Upper lobe of left lung (tissue), 6 donors: Measurements from ENCODE around the gene ACE2. TPM values are rescaled to one million over a fixed set of nuclear protein-coding genes. Genes with fewer than 3 reads are reported as not detected.
A peak's percentile ranks its signal among the peaks of the same experiment; 100 is the strongest.
"Not testable (repeated sequence)": the region's sequence is repeated elsewhere in the genome, so short reads cannot be mapped to it uniquely, and the experiment has no call there.

Source experiments
- ATAC-seq, 2 donors: fragments of 200-7000 bp; cut with Tn5 transposase; one replicate each; pipeline ENCODE4 v1.9.1; 2022; ENCODE audit warnings: mild to moderate bottlenecking in 2 of 2, moderate library complexity in 2 of 2; ENCODE audit not compliant: low FRiP score in 2 of 2
- DNase-seq, 2 donors: peaks; one replicate each; pipeline ENCODE4 v3.0.0-alpha.2; 2019 to 2020
- H3K27ac ChIP-seq, 4 donors: fragments of 200-600 bp; sonication (generic); one replicate each; pipeline ENCODE4 v1.5.1; 2016 to 2019
- H3K27me3 ChIP-seq, 4 donors: fragments of 200-600 bp; sonication (generic); one replicate each; pipeline ENCODE4 v1.5.1; 2017 to 2019
- H3K36me3 ChIP-seq, 4 donors: fragments of 200-600 bp; sonication (generic); one replicate each; pipeline ENCODE4 v1.5.1; 2016 to 2019
- H3K4me1 ChIP-seq, 4 donors: fragments of 200-600 bp; sonication (generic); one replicate each; pipeline ENCODE4 v1.5.1; 2018 to 2019
- H3K4me3 ChIP-seq, 4 donors: fragments of 200-600 bp; sonication (generic); one replicate each; pipeline ENCODE4 v1.5.1; 2017 to 2019; ENCODE audit warnings: mild to moderate bottlenecking in 2 of 4, moderate library complexity in 1 of 4
- H3K9me3 ChIP-seq, 4 donors: fragments of 200-600 bp; sonication (generic); one replicate each; pipeline ENCODE4 v1.5.1; 2018 to 2019
- CTCF ChIP-seq, 6 experiments: fragments of 450-650 bp in 4 of 6; fragments of 200-600 bp in 2 of 6; sonication (generic) in 2 of 6; IDR thresholded peaks; one replicate each; pipeline ENCODE4 v1.5.1; 2016 to 2019; ENCODE audit warnings: antibody characterized with exemption in 6 of 6
- EP300 ChIP-seq, 4 donors: sonication (generic); formaldehyde crosslinking; IDR thresholded peaks; one replicate each; pipeline ENCODE4 v1.5.1; 2017; ENCODE audit warnings: antibody characterized with exemption in 4 of 4, control low read depth in 2 of 4
- POLR2A ChIP-seq, 4 donors: fragments of 450-650 bp; IDR thresholded peaks; one replicate each; pipeline ENCODE4 v1.5.1; 2016 to 2017; ENCODE audit warnings: antibody characterized with exemption in 4 of 4, mild to moderate bottlenecking in 2 of 4
- POLR2AphosphoS5 ChIP-seq, 2 donors: sonication (generic); formaldehyde crosslinking; IDR thresholded peaks; one replicate each; pipeline ENCODE4 v1.5.1; 2017; ENCODE audit warnings: antibody characterized with exemption in 2 of 2
- WGBS, 2 donors: methylation state at CpG; one replicate each; pipeline ENCODE4 v1.1.5; 2017 to 2018; 5-methylcytosine and 5-hydroxymethylcytosine counted together
- total RNA-seq, 6 donors: library from RNA; depleted of rRNA in 4 of 6; stranded (reverse); fragments of >200 nt in 4 of 6; gene quantifications; one replicate each; pipeline versions ENCODE4 v1.1.0 to v1.2.1, GENCODE V29; 2016 to 2021
- donor health status: DM: no; HTN: no; CAD: no; lungs with moderate emphysema.
- donor health status: DM: no; HTN: yes; CAD: no; lungs with severe emphysema.

The ACE2 gene
- 1 to 10 TPM in 5 of 6 donors, not detected in 1; 1.6 to 4.1 (median 2.7) TPM for total RNA-seq

- Histone ChIP-seq H3K9me3 (no peaks in the 10 kb centered on the region), H3K4me1 (no peaks in the 10 kb centered on the region), H3K36me3 (no peaks in the 10 kb centered on the region), H3K4me3 (no peak within 1 kb of the TSS), H3K27ac (peak within 1 kb of the TSS in 1 of 4 donors; percentile 22), H3K27me3 (no peaks in the 10 kb centered on the region)
- 69 to 74% methylated on average over 4 of the region's 4 CpGs for WGBS, 2 donors
- no peak for TF ChIP-seq EP300 (IDR thresholded peaks at IDR 0.05)
- no peak for DNase-seq
- ATAC-seq: no peak
Measured at GRCh38 chrX:15600745-15601144, at the start of gene ACE2. ACE2 (minus strand) TSS chrX:15600960; CDS start chrX:15600911, 49 bp downstream.

- DNase-seq, H3K4me3 ChIP-seq, H3K36me3 ChIP-seq, H3K27ac ChIP-seq, H3K4me1 ChIP-seq, H3K27me3 ChIP-seq, H3K9me3 ChIP-seq: not testable (repeated sequence)
- WGBS, 2 donors: no CpG with 5 or more reads among the region's 5 CpGs
- peak in 1 of 2 donors; percentile 49 for ATAC-seq
Measured at GRCh38 chrX:15647510-15647909, 46.8 kb upstream of the ACE2 start.

GRCh38 chrX:15646543-15646942, 45.8 kb upstream of the ACE2 start:
- no peaks in the 10 kb centered on the region for H3K36me3 ChIP-seq
- 96% methylated on average over 26 of the region's 27 CpGs; no CpG with 5 or more reads in 1 of the 2 donors for WGBS, 2 donors
- H3K4me3 ChIP-seq: no peak overlapping the region
- no peak for TF ChIP-seq POLR2A (IDR thresholded peaks at IDR 0.05)
- TF ChIP-seq POLR2AphosphoS5 (IDR thresholded peaks at IDR 0.05): no peak
- no peak for TF ChIP-seq CTCF (IDR thresholded peaks at IDR 0.05)
- no peak for TF ChIP-seq EP300 (IDR thresholded peaks at IDR 0.05)
- no peaks in the 10 kb centered on the region for H3K9me3 ChIP-seq
- no peaks in the 10 kb centered on the region for H3K4me1 ChIP-seq
- ATAC-seq (no peak), DNase-seq (peak in 1 of 2 donors; percentile 36)
- no peak overlapping the region for H3K27ac ChIP-seq
- H3K27me3 ChIP-seq: no peaks in the 10 kb centered on the region

GRCh38 chrX:15646031-15646430, 45.3 kb upstream of the ACE2 start:
- TF ChIP-seq POLR2AphosphoS5 (IDR thresholded peaks at IDR 0.05) (no peak), EP300 (IDR thresholded peaks at IDR 0.05) (no peak), CTCF (IDR thresholded peaks at IDR 0.05) (no peak), POLR2A (IDR thresholded peaks at IDR 0.05) (no peak)
- DNase-seq (no peak), ATAC-seq (peak in 1 of 2 donors; percentile 21)
- no peaks in the 10 kb centered on the region for H3K36me3 ChIP-seq
- H3K27me3 ChIP-seq: no peaks in the 10 kb centered on the region
- WGBS, 2 donors: 87% methylated on average over 12 of the region's 15 CpGs; no CpG with 5 or more reads in 1 of the 2 donors
- H3K4me3 ChIP-seq: no peak overlapping the region
- H3K27ac ChIP-seq: no peak overlapping the region
- H3K4me1 ChIP-seq: no peaks in the 10 kb centered on the region
- no peaks in the 10 kb centered on the region for H3K9me3 ChIP-seq

GRCh38 chrX:15645266-15645665, 44.5 kb upstream of the ACE2 start:
- no peaks in the 10 kb centered on the region for H3K4me1 ChIP-seq
- no peak overlapping the region for H3K4me3 ChIP-seq
- no peak overlapping the region for H3K27ac ChIP-seq
- no peaks in the 10 kb centered on the region for H3K36me3 ChIP-seq
- ATAC-seq (no peak), DNase-seq (no peak)
- no peaks in the 10 kb centered on the region for H3K9me3 ChIP-seq
- WGBS, 2 donors: 85 to 90% methylated on average over 3 of the region's 3 CpGs
- no peaks in the 10 kb centered on the region for H3K27me3 ChIP-seq
- TF ChIP-seq POLR2AphosphoS5 (IDR thresholded peaks at IDR 0.05) (no peak), CTCF (IDR thresholded peaks at IDR 0.05) (no peak), POLR2A (IDR thresholded peaks at IDR 0.05) (no peak), EP300 (IDR thresholded peaks at IDR 0.05) (no peak)

- Histone ChIP-seq H3K27ac (no peak overlapping the region), H3K4me1 (no peaks in the 10 kb centered on the region), H3K36me3 (no peaks in the 10 kb centered on the region), H3K27me3 (no peaks in the 10 kb centered on the region), H3K9me3 (no peaks in the 10 kb centered on the region), H3K4me3 (no peak overlapping the region)
- no peak for ATAC-seq
- no peak for DNase-seq
- 88 to 97% methylated on average over 1 of the region's 1 CpG for WGBS, 2 donors
- TF ChIP-seq POLR2AphosphoS5 (IDR thresholded peaks at IDR 0.05) (no peak), EP300 (IDR thresholded peaks at IDR 0.05) (no peak), CTCF (IDR thresholded peaks at IDR 0.05) (no peak), POLR2A (IDR thresholded peaks at IDR 0.05) (no peak)
Measured at GRCh38 chrX:15644560-15644872, 43.8 kb upstream of the ACE2 start.
